Measurements from ENCODE around the gene KRTAP21-1.
"Not testable (repeated sequence)": the region's sequence is repeated elsewhere in the genome, so short reads cannot be mapped to it uniquely, and the experiment has no call there.

Gene KRTAP21-1
- 0 reads per million in 17 experiments for total RNA-seq

DNA sequence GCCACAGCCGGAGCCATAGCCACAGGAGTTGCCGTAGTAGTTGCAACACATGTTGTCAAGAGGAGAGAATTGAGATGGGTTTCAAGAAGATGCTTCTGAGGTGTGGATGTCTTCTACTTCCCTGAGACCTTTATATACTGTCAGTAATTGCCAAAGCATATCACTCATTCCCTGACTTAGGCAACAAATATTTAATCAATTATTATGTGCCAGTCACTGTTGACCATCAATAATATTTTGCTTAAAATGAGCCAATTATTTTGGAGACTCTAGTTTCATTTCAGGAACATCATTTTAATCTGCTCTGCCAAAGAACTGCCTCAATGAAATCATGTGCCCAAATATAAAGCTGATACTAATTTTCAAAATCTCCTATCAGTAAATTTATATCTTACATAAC lies at the start of gene KRTAP21-1:
KRTAP21-1 (minus strand) TSS at position 101 of the 400 bp plus-strand sequence; CDS start at position 51, 50 bp downstream.
- not testable (repeated sequence) for DNase-seq

- no peak for DNase-seq
Measured at GRCh38 chr21:30800605-30801004, 45.4 kb upstream of the KRTAP21-1 start.

DNA sequence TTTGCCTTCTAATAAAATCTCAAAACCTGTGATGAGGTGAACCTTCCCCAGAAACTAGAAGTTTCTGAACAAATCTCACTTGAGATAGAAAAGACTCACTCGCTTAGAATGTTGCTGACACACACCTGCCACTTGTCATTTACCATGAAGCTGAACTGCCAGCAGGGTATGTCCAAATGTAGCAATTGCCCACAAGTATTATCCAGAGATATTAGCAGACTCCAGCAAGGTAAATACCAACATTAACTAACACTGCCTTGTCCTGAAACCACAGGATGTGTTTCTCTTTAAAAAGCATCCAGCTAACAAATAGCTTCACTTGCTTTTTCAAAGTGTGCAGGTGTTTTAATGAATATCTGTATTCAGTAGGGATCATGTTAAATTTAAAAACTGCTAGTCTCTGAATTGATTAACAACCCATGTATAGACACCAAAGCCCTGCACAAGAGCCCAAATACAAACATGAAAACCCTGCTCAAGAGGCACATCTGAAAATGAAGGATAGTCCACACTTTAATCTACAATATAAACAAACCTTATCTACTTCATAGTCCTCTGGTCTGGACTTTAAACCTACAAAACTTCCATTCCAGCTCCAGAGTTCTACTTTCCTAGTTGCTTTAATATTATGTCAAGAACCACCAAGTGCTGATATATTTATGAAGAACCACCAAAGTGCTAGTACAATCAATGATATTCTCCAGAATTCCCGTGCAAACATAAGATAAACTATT lies 38.5 kb upstream of the KRTAP21-1 start:
- DNase-seq = no peak

DNA sequence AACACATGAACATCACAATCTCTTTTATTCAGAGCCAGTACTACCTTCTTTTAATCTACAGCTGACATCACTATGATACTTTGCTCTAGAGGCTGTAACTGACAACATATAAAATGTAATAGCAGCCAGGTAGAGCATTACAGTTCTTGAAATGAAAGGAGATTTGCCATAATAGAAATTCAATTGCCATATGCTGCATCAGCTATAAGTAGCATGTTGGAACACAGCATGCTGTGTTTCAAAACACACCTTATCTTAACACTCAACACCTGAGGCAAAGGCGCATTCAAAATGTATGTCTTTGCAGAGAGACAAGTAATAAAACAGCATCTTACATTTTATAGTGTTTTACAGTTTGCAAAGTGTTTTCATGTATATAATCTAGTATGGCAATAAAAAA lies 24.0 kb upstream of the KRTAP21-1 start:
- no peak for DNase-seq

GRCh38 chr21:30769724-30770431 lies 14.7 kb upstream of the KRTAP21-1 start:
- DNase-seq = no peak

- no peak for DNase-seq
Measured at GRCh38 chr21:30760776-30761175, 5.5 kb upstream of the KRTAP21-1 start.

GRCh38 chr21:30758306-30758705 lies 3.1 kb upstream of the KRTAP21-1 start:
- no peak for DNase-seq

DNA sequence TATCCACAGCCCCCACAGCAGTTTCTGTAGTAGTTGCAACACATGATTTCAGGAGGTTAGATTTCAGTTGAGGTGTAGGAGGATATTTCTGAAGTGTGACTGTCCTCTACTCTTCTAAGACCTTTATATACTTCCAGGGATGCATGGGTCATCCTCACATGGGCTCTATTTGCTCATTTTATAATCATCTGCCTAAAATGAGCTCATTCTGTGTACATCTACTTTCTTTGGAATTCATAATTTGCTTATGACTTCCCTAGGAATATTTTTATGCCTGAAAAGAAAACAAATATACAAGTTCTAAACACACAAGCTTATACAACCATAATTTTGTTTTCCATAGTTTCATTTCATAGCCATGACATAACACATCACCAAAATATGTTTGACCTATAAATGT lies 8.1 kb downstream of the KRTAP21-1 start, which contains the start of gene KRTAP21-2:
KRTAP21-2 (minus strand) TSS at position 101 of the 400 bp plus-strand sequence; CDS start at position 44, 57 bp downstream.
- DNase-seq = no peak

DNA sequence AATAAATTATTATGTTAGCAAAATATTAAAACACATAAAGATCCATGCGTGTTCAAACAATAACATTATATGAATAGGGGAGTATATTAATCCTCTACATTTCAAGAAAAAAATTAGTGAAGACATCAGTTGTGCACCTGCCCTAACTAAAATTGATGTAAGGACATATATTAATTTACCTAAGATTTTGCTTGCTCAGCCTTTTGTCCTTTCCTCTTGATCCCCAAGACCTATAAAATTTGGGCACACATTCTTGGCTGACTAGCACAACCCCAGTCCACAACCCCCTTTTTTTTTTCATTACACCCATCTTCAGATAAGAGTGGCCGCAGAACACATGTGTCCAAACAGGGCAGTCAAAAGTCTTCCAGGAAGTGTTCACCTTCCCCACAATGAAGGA lies 14.8 kb downstream of the KRTAP21-1 start:
- no peak for DNase-seq

DNA sequence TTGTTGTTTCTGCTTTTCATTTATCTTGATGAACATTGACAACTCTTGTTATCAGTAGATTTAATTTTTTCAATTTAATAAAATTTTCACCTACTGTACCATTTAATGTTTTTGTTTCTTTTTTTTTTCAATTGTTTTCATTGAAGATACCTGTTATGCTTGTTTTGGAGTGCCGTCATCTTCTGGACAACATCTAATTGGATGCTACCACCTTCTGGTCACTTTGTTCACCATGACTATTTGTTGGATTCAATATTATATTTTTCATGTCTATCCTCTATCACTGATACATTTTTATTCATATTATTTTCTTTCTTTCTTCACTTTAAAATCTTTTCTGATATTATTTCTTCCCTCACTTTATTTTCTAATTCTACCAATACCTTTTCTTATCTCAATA lies 22.2 kb downstream of the KRTAP21-1 start:
- DNase-seq = no peak

- no peak for DNase-seq
Measured at GRCh38 chr21:30726726-30727125, 28.5 kb downstream of the KRTAP21-1 start.

DNA sequence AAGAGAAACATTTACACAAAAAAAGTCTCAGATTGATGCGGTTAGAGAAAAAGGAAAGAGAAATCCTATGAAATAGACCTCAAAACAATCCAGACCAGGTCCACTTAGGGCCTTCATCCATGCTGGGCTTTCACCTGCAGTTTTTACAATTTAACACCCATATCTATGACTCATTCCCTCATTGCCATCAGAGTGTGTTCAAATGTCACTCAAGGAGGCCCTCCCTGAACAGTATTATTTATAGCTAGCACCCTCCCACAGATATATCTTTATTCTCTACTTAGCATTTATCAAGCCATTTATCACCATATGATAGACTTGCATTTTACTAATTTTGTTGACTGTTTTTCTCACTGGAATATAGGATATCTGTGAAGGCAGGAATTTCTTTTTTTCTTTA lies 35.8 kb downstream of the KRTAP21-1 start:
- no peak for DNase-seq

DNA sequence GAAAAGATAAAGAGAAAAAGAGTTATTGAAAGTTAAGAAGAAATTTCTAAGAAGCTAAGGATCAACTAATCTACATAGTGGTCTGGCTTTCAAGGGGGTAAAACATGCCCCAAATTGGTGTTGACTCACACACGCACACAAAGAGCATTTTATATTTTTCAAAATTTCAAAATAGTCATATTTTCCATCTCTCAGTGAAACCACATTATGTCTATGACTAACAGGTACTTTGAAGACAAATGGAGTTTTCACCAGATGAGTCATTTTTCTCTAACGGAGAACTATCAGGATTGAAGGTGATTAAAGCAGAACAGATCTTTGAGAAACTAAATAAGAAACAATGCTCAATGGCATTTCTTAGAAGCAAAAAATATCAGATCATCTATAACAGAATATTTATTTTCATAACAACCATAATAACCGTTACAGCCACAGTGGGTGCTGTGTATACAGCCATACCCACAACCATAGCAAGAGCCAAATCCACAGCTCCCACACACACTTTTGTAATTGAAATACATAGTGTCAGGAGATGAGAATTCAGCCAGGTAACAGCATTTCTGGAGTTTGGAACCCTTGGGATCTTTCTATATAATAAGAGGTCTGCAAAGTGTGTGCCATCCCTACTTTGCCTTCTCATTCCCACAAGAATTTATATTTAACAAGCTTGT lies 36.9 kb downstream of the KRTAP21-1 start, which contains the start of gene KRTAP21-3:
KRTAP21-3 (minus strand) TSS at position 539 of the 671 bp plus-strand sequence; CDS start at position 521, 18 bp downstream.
- DNase-seq = no peak

DNA sequence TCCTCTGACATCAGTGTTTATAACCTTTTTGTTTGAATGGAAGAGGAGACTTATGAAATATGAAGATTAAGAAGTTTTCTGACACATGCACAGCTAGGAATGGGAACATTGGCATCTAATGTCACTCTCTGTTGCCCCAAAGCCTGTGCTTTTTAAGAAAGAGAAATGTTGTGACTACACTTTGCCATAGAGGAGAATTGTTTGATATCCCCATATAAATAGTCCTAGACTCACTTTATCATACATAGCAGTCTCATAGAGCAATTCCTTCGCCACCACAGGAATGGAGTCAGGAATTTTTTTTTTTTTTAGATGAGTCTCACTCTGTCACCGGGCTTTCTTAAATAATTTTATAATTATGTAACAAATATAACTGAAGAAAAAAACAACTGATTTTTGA lies 38.1 kb downstream of the KRTAP21-1 start:
- no peak for DNase-seq

GRCh38 chr21:30714946-30715345 lies 40.3 kb downstream of the KRTAP21-1 start:
- no peak for DNase-seq

DNA sequence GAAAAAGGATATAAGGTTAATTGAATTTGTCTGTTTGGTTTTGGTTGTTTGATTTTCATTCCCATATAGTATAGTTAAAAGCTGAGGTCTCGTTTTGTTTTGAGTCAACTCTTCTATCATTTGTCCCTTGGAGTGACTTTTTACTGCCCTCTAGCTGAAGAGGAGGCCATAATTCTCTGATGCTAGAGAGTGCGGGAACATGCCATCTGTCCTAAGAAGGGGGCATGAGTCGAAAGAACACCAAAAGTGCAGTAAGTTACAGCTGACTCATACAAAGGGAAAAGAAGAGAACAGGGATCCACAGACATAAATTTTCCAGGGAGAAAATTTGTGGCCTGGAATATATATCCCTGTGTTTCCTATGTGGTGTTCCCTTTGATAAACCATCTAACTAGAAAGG lies 40.8 kb downstream of the KRTAP21-1 start:
- DNase-seq = no peak

GRCh38 chr21:30713766-30714165 lies 41.5 kb downstream of the KRTAP21-1 start:
- no peak for DNase-seq

GRCh38 chr21:30710499-30710898 lies 44.7 kb downstream of the KRTAP21-1 start:
- no peak for DNase-seq

DNA sequence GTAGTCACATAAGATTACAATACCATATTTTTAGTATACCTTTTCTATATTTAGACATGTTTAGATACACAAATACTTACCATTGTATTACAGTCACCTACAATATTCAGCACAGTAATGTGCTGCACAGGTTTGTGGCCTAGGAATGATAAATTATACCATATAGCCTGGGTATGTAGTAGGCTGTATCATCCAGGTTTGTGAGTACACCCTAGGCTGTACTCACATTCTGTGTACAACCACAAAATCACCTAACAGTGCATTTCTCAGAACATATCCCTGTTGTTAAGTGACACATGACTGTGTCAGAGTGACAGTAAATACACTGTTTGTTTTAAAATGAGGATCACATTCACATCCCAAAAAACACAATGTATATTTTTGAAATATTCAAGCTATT lies 47.8 kb downstream of the KRTAP21-1 start:
- DNase-seq = no peak
